Measurements from ENCODE around the gene DDX25.

DNA sequence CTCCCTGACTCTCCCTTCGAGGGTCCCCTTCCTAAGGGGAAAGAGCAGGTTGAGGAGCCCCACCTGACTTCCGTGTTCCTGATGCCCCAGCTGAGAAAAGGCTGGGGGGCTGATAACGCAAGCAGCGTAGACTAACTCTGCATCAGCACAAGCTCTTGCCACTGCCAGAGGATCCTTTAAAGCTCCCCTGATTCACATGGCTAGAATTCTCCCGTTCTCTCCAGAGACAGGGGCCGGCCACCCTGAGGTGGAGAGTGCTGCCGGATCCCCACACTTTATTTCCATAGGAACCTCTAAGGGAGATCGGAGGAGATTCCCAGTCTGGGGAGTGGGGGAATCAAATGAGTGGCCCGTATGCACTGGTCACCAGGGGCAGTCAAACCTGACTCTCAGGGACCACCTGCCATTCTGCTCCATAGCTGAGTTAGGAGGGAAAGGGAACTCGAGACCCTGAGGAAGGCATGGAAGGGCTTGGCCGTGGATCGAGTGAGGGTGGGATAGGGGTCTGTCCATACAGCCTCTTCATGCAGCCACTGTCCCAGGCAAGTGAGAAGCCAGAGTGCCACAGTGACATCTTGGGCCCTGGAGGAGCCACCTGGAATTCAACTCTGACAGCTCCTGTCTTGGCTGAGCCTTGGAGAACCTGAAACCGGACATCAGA lies 40.2 kb downstream of the DDX25 start:
- TF ChIP-seq POLR2AphosphoS5 (IDR thresholded peaks at IDR 0.05) (no peak), CTCF (IDR thresholded peaks at IDR 0.05) (no peak), POLR2A (IDR thresholded peaks at IDR 0.05) (no peak)

All from gastroesophageal sphincter (tissue), 3 donors.